HS-27A (cell line): ENCODE measurements around the gene ZNF722.
"Not testable (repeated sequence)": the region's sequence is repeated elsewhere in the genome, so short reads cannot be mapped to it uniquely, and the experiment has no call there.

Experiments used
- DNase-seq: peaks from one replicate; pipeline ENCODE4 v3.0.0-alpha.2; 2012; ENCODE audit warnings: low read depth, missing footprints

Gene ZNF722

GRCh38 chr7:63998549-63998948 lies at the start of gene ZNF722:
Gene ZNF722 (plus strand): TSS chr7:63998849. CDS start chr7:63998962, 113 bp downstream.
- DNase-seq, result no peak

GRCh38 chr7:63953181-63953580 lies 45.5 kb upstream of the ZNF722 start:
- DNase-seq, result no peak

- DNase-seq, result no peak
Observed at GRCh38 chr7:63968629-63969028, 30.0 kb upstream of the ZNF722 start.

GRCh38 chr7:64015496-64015895 lies 16.8 kb downstream of the ZNF722 start:
- DNase-seq, result not testable (repeated sequence)

- no peak for DNase-seq
Observed at GRCh38 chr7:64035388-64035787, 36.7 kb downstream of the ZNF722 start.

GRCh38 chr7:64037095-64037494 lies 38.4 kb downstream of the ZNF722 start:
- DNase-seq, result no peak

GRCh38 chr7:64045301-64046040 lies 46.8 kb downstream of the ZNF722 start, which contains the start of gene ZNF727:
Gene ZNF727 (plus strand): TSS chr7:64045434. CDS start chr7:64045622, 188 bp downstream.
- DNase-seq, result no peak

- no peak for DNase-seq
Observed at GRCh38 chr7:64046041-64046389, 47.4 kb downstream of the ZNF722 start.
